HL-60 (cell line): ENCODE measurements around the gene IKZF3.

ENCODE experiments used
- CTCF ChIP-seq: IDR thresholded peaks from one replicate; pipeline ENCODE4 v1.5.1; 2011; ENCODE audit warnings: low read length, control low read depth, inconsistent platforms; ENCODE audit not compliant: insufficient read depth
- GABPA ChIP-seq: IDR thresholded peaks from 2 replicates; pipeline ENCODE4 v1.6.1; 2012; ENCODE audit warnings: low read depth
- POLR2AphosphoS5 ChIP-seq: IDR thresholded peaks from 2 replicates; pipeline ENCODE4 v1.6.1; 2012; ENCODE audit warnings: low read depth
- REST ChIP-seq: IDR thresholded peaks from 2 replicates; pipeline ENCODE4 v1.6.1; 2012; ENCODE audit warnings: low read depth; ENCODE audit not compliant: insufficient replicate concordance

GRCh38 chr17:39834017-39834416 is 30.1 kb downstream of the IKZF3 start:
- no peak for TF ChIP-seq CTCF
- no peak for TF ChIP-seq POLR2AphosphoS5
- TF ChIP-seq REST, result no peak
- TF ChIP-seq GABPA, result no peak
